Endothelial cell of umbilical vein (primary cell): ENCODE data around the gene SGK1.

ENCODE experiments used
- EZH2 ChIP-seq: IDR thresholded peaks from 2 replicates; pipeline ENCODE4 v1.6.1; 2012; ENCODE audit warnings: borderline replicate concordance, low read depth, mild to moderate bottlenecking, moderate library complexity, low read length, inconsistent platforms; ENCODE audit not compliant: severe bottlenecking
- FOS ChIP-seq: IDR thresholded peaks from 2 replicates; pipeline ENCODE4 v1.6.1; 2011; ENCODE audit warnings: mild to moderate bottlenecking, low read length, moderate library complexity, borderline replicate concordance; ENCODE audit not compliant: insufficient read depth
- JUN ChIP-seq: IDR thresholded peaks from 2 replicates; pipeline ENCODE4 v1.6.1; 2011; ENCODE audit warnings: borderline replicate concordance, low read depth; ENCODE audit not compliant: insufficient read length, insufficient read depth
- MYC ChIP-seq: IDR thresholded peaks from one replicate; pipeline ENCODE4 v1.6.1; 2011; ENCODE audit warnings: mild to moderate bottlenecking, low read depth, low read length
- POLR2A ChIP-seq: IDR thresholded peaks from 2 replicates; pipeline ENCODE4 v1.6.1; 2012; ENCODE audit warnings: low read depth, mild to moderate bottlenecking, control low read depth, low read length
- POLR2AphosphoS5 ChIP-seq: IDR thresholded peaks from 2 replicates; pipeline ENCODE4 v1.6.1; 2012; ENCODE audit warnings: low read depth, mild to moderate bottlenecking, control low read depth, low read length, moderate library complexity; ENCODE audit not compliant: insufficient read depth
- TF ChIP-seq, protein P1 (sequence below), 2 donors: IDR thresholded peaks; 1 replicate in 1 of 2; 2 replicates in 1 of 2; pipeline ENCODE4 v1.5.1; 2011; ENCODE audit warnings: low read length in 2 of 2, mild to moderate bottlenecking in 2 of 2, moderate library complexity in 2 of 2, control low read depth in 1 of 2, inconsistent platforms in 1 of 2, low read depth in 1 of 2; ENCODE audit not compliant: insufficient read depth in 1 of 2; ENCODE audit errors: extremely low read depth in 1 of 2
- TF ChIP-seq, protein P2 (sequence below): IDR thresholded peaks from 2 replicates; pipeline ENCODE4 v1.6.1; 2011; ENCODE audit not compliant: insufficient read depth, insufficient read length

GRCh38 chr6:134238006-134238405 is 79.9 kb downstream of the SGK1 start:
- TF ChIP-seq EZH2 = no peak
- TF ChIP-seq, protein P1, sequence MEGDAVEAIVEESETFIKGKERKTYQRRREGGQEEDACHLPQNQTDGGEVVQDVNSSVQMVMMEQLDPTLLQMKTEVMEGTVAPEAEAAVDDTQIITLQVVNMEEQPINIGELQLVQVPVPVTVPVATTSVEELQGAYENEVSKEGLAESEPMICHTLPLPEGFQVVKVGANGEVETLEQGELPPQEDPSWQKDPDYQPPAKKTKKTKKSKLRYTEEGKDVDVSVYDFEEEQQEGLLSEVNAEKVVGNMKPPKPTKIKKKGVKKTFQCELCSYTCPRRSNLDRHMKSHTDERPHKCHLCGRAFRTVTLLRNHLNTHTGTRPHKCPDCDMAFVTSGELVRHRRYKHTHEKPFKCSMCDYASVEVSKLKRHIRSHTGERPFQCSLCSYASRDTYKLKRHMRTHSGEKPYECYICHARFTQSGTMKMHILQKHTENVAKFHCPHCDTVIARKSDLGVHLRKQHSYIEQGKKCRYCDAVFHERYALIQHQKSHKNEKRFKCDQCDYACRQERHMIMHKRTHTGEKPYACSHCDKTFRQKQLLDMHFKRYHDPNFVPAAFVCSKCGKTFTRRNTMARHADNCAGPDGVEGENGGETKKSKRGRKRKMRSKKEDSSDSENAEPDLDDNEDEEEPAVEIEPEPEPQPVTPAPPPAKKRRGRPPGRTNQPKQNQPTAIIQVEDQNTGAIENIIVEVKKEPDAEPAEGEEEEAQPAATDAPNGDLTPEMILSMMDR (IDR thresholded peaks at IDR 0.05; ENCODE audit: extremely low read depth in 1 of 2, insufficient read depth in 1 of 2, low read depth in 1 of 2, low read length in 2 of 2) = no peak
- TF ChIP-seq POLR2AphosphoS5 = no peak
- no peak for TF ChIP-seq MYC
- TF ChIP-seq POLR2A = no peak
- TF ChIP-seq JUN = no peak
- TF ChIP-seq FOS = no peak
- TF ChIP-seq, protein P2, sequence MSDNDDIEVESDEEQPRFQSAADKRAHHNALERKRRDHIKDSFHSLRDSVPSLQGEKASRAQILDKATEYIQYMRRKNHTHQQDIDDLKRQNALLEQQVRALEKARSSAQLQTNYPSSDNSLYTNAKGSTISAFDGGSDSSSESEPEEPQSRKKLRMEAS = no peak
